Small intestine (tissue), 4 donors: ENCODE results near the gene CD2. TPM values are rescaled to one million over a fixed set of nuclear protein-coding genes. Genes with fewer than 3 reads are reported as not detected.

Source experiments
- polyA plus RNA-seq, 4 donors: library from polyadenylated mRNA; stranded (reverse) in 3 of 4; unstranded in 1 of 4; fragments of 200-250 nt in 3 of 4; fragments of 120-200 nt in 1 of 4; gene quantifications; one replicate each; pipeline versions ENCODE4 v1.2.1 to v1.2.3, GENCODE V29; 2013
- donor health status: healthy with polysubstance abuse.
- donor health status: Bipolar disorder and iron deficiency.
- donor health status: healthy.

Gene CD2
- polyA plus RNA-seq, 4 donors: 2.1 to 14.9 (median 5.1) TPM

Other genes starting within 250 kb of the CD2 start
- gene CD58, start 183.4 kb upstream of the CD2 start, polyA plus RNA-seq: 10 to 100 TPM; 28.4 to 40.8 (median 29.6) TPM
- gene IGSF3, start 86.7 kb upstream of the CD2 start, polyA plus RNA-seq: 10 to 100 TPM in 1 of 4 donors, 1 to 10 TPM in 3; 5.4 to 44.8 (median 7.0) TPM
- 10 to 100 TPM; 12.7 to 26.9 (median 19.2) TPM for gene PTGFRN, start 155.5 kb downstream of the CD2 start, polyA plus RNA-seq
- 1 to 10 TPM; 1.3 to 6.2 (median 3.0) TPM for gene CD101, start 247.3 kb downstream of the CD2 start, polyA plus RNA-seq